NCI-H524 treated with DMSO at 0.1 percent for 48 hours (cell line): ENCODE data around the gene UROS.

Experiments used
- DNase-seq: peaks from one replicate; lab custom pipeline; 2025; lab: John Stamatoyannopoulos, UW

Gene UROS

DNA sequence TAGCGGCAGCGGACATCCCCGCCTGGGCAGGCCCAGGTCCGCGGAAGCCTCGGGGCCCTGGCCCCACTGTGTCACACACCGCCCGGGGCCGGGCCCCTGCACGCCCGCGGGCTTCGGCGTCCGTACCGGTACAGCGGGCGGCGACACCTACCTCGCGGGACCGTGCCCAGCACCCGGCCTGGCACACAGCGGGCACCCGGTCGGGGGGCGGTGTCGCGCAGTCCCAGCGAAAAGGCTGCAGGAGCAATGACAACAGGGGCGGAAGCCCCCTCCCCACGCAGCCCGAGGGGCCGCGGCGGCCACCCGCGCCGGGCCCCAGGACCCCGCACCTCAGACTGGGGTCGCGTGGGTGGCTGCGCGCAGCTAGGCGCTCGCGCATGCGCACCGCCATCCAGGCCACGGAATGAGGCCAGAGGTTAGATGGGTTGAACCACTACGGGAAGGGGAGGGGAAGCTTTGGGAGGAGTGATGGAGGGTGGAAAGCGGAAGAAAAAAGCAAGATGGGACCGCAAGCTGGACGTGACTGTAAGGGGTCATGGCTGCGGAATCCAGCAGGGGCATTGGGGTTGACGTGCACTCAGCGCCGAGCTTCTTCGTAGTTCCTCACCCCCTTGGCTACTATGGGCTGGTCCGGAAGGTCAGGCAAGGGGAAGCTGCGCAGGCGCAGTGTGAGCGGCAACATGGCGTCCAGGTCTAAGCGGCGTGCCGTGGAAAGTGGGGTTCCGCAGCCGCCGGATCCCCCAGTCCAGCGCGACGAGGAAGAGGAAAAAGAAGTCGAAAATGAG, at the start of gene UROS, which contains the start of gene BCCIP:
TSS of gene UROS (minus strand) at position 381 of the 785 bp plus-strand sequence. CDS start 6,759 bp downstream, outside the sequence.
TSS of gene BCCIP (plus strand) at position 669 of the 785 bp plus-strand sequence. CDS start at position 681, 12 bp downstream.
- peak; percentile 0 for DNase-seq

- no peak for DNase-seq
Measured at GRCh38 chr10:125871338-125871737, 48.3 kb upstream of the UROS start.

GRCh38 chr10:125868372-125868975, 45.4 kb upstream of the UROS start:
- DNase-seq: no peak

- no peak for DNase-seq
Measured at GRCh38 chr10:125866421-125867029, 43.5 kb upstream of the UROS start.

GRCh38 chr10:125865120-125865519, 42.1 kb upstream of the UROS start:
- no peak for DNase-seq

GRCh38 chr10:125859128-125859817, 36.2 kb upstream of the UROS start:
- no peak for DNase-seq

- no peak for DNase-seq
Measured at GRCh38 chr10:125857185-125857760, 34.2 kb upstream of the UROS start.

DNA sequence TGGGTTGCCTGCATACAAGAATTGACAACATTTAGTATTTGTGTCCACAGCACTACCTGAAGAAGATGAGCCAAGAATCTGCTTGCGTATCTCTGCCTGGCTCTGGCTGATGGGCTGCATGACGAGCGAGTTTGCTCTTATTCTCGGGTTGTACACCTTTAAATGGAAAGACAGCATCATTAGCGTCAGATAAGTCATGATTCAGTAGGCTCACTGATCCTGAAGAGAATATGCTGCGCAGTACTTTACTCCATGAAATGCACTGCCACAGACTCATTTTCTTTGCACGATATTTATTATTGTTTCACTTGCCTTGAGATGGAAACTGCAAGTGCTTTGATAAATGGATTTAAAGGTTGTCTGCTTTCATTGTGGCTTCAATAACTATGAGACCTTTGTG, 29.4 kb upstream of the UROS start:
- DNase-seq: no peak

DNA sequence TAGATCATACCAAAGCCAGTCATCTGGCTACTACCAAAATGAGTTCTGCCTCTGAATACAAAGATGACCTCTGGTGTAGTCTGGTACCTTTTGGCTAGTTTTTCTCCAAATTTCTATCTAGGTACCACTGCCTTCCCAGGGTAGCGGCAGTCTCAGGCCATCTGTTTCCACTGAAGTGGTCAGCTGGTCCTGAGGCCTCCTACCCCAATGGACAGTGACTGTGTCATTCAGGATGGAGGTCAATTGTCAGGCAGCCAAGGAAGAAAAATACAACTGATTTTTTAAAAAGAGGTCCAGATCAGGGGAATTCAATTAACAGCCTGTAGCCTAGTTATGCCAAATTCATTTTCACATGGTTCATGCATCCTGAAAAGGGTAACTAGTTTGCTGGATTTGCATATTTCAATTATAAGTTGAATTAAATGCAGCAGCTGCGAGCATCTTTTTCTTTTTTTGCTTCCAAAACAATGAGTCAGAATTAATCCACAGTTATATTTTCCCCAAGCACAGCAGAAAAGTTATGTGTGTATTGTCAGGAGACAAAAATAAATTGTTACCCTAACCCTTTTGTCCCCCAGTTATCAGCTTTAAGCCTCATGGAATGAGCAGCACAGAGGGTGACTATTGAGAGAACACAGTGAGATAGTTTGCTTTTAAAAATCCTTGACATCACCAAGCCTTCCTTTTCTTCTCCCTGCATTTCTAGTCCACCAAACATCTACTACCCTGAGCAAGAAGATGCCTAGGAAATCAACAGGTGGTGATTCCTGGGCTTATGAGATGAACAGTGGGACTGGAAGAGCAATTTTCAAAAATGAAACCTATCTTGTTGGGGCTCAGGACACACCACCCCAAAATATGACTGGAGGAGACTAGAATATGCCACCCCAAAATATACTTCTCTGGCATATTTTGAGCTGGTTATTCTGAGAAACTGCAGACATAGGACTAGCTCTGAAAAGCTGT, 28.0 kb upstream of the UROS start:
- no peak for DNase-seq

GRCh38 chr10:125849448-125849847, 26.4 kb upstream of the UROS start:
- no peak for DNase-seq

GRCh38 chr10:125848857-125849256, 25.8 kb upstream of the UROS start:
- DNase-seq: no peak

- no peak for DNase-seq
Measured at GRCh38 chr10:125848371-125848770, 25.3 kb upstream of the UROS start.

DNA sequence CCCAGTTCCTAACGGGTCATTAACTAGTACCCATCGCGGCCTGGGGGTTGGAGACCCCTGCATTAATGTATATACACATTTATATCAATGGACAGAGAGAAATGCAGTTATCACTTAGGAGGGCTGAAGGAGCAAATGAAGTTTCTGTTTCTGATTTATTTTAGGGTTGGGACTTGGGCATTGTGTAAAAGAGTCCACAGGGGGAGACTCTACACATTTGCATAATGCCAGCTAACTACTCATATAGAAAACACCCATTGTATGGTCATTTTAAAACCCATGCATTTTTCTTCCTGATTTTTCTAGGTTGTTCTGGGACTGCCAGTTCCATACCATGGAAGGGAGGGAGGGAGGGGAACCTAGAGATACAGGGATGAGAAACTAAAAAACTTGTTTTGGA, 23.8 kb upstream of the UROS start:
- DNase-seq: no peak

- DNase-seq: no peak
Measured at GRCh38 chr10:125845617-125846016, 22.6 kb upstream of the UROS start.

- DNase-seq: no peak
Measured at GRCh38 chr10:125844751-125845221, 21.7 kb upstream of the UROS start.

- no peak for DNase-seq
Measured at GRCh38 chr10:125843603-125844329, 20.7 kb upstream of the UROS start.

DNA sequence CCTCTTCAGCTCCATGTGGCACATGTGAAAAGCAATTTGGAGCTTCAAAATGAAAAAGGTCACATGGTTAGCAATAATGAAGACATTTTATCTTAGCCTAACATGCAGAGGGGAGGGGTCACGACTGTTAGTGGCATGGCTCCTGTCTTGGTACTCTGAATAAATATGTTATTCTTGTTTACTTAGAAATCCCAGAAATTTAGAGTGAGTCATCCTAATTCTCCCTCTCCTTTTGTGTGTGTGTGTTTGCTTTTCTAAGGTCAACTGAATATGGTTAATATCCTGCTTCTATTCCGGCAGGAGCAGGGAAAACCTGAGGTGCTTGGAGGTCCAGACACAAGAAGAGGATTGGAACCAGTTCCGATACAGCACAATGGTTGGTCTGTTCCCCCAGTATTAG, 17.9 kb upstream of the UROS start:
- DNase-seq: no peak

DNA sequence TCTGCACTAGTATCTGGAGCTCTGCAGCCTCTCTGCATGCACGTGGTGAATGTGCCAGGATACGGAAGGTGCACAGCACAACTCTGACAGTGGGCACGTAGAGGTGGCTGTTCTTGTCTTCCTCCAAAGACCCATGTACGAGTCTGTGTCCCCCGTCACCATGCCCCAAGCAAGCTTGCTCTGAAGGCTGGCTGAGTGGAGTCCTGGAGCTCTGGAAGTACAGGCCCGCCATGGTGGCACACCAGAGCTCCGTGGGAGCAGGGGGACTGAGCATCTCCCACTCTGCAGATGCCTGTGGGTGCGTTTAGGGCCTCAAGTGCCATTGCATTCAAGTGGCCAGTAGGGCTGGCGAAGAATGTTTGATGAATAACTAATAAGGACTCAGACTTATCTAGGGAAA, 17.3 kb upstream of the UROS start:
- no peak for DNase-seq

GRCh38 chr10:125838802-125839575, 15.9 kb upstream of the UROS start:
- no peak for DNase-seq
